Hematopoietic multipotent progenitor cell treated with erythropoietin and hydrocortisone succinate and interleukin-3 and kit ligand, for 17 days (in vitro differentiated cells): ENCODE data around the gene ECM1.
A peak's percentile ranks its signal among the peaks of the same experiment; 100 is the strongest.

ENCODE experiments used
- DNase-seq: peaks from one replicate; pipeline ENCODE4 v3.0.0-alpha.2; 2015; ENCODE audit warnings: low spot score

The ECM1 gene

GRCh38 chr1:150545486-150546032, 37.6 kb downstream of the ECM1 start:
- peak; percentile 57 for DNase-seq

- DNase-seq, result no peak
Measured at GRCh38 chr1:150546294-150546937, 38.5 kb downstream of the ECM1 start.

GRCh38 chr1:150548324-150548631, 40.4 kb downstream of the ECM1 start:
- DNase-seq, result no peak

- DNase-seq, result peak; percentile 35
Measured at GRCh38 chr1:150548632-150549495, 41.0 kb downstream of the ECM1 start, which contains the start of gene ADAMTSL4. ADAMTSL4 (plus strand) TSS chr1:150549408; CDS start chr1:150552289, 2,881 bp downstream.

- DNase-seq, result no peak
Measured at GRCh38 chr1:150549496-150550221, 41.8 kb downstream of the ECM1 start.

GRCh38 chr1:150550222-150551050, 42.5 kb downstream of the ECM1 start:
- no peak for DNase-seq

GRCh38 chr1:150551051-150551783, 43.3 kb downstream of the ECM1 start:
- DNase-seq, result no peak

GRCh38 chr1:150551784-150552127, 43.8 kb downstream of the ECM1 start:
- DNase-seq, result no peak

- no peak for DNase-seq
Measured at GRCh38 chr1:150552128-150552910, 44.4 kb downstream of the ECM1 start.

GRCh38 chr1:150552911-150553289, 45.0 kb downstream of the ECM1 start:
- no peak for DNase-seq

- no peak for DNase-seq
Measured at GRCh38 chr1:150553392-150554085, 45.6 kb downstream of the ECM1 start.

GRCh38 chr1:150554086-150554452, 46.2 kb downstream of the ECM1 start:
- no peak for DNase-seq

- no peak for DNase-seq
Measured at GRCh38 chr1:150555198-150555970, 47.5 kb downstream of the ECM1 start.

- DNase-seq, result no peak
Measured at GRCh38 chr1:150555971-150556865, 48.3 kb downstream of the ECM1 start.

GRCh38 chr1:150557065-150557600, 49.2 kb downstream of the ECM1 start:
- DNase-seq, result no peak

- no peak for DNase-seq
Measured at GRCh38 chr1:150557813-150558212, 49.9 kb downstream of the ECM1 start.

GRCh38 chr1:150558303-150558704, 50.4 kb downstream of the ECM1 start:
- DNase-seq, result no peak
